Adrenal gland (tissue), 5 donors: ENCODE results near the gene EMID1.

Source experiments
- CTCF ChIP-seq, 6 experiments: fragments of 450-650 bp in 4 of 6; fragments of 200-600 bp in 2 of 6; sonication (generic) in 1 of 6; IDR thresholded peaks; 1 replicate in 5 of 6; 2 replicates in 1 of 6; pipeline versions ENCODE4 v1.5.1 to v1.8.0; 2016 to 2021; ENCODE audit warnings: antibody characterized with exemption in 6 of 6, mild to moderate bottlenecking in 2 of 6, moderate library complexity in 1 of 6
- POLR2A ChIP-seq, 2 donors: fragments of 450-650 bp; IDR thresholded peaks; one replicate each; pipeline ENCODE4 v1.6.1; 2017; ENCODE audit warnings: antibody characterized with exemption in 2 of 2, mild to moderate bottlenecking in 2 of 2, moderate library complexity in 1 of 2
- donor health status: DM: no; HTN: no; CAD: no.

GRCh38 chr22:29265305-29265704, 59.6 kb downstream of the EMID1 start:
- TF ChIP-seq POLR2A (IDR thresholded peaks at IDR 0.05) (no peak), CTCF (IDR thresholded peaks at IDR 0.05) (no peak)
